ENCODE results near the gene SEMA3D.

SEMA3D gene

GRCh38 chr7:85178531-85179298, 8.1 kb downstream of the SEMA3D start:
- TF ChIP-seq TAF1 (IDR thresholded peaks at IDR 0.05; ENCODE audit: borderline replicate concordance, low read depth, low read length) (no peak), POLR2A (IDR thresholded peaks at IDR 0.05; ENCODE audit: low read depth, low read length) (no peak), POLR2AphosphoS5 (IDR thresholded peaks at IDR 0.05; ENCODE audit: low read depth, low read length) (no peak)
- FAIRE-seq (no peak), DNase-seq (ENCODE audit: insufficient read length) (no peak)

- FAIRE-seq (no peak), DNase-seq (ENCODE audit: insufficient read length) (no peak)
- TF ChIP-seq POLR2A (IDR thresholded peaks at IDR 0.05; ENCODE audit: low read depth, low read length) (no peak), POLR2AphosphoS5 (IDR thresholded peaks at IDR 0.05; ENCODE audit: low read depth, low read length) (no peak), TAF1 (IDR thresholded peaks at IDR 0.05; ENCODE audit: borderline replicate concordance, low read depth, low read length) (no peak)
Measured at GRCh38 chr7:85177316-85177715, 9.5 kb downstream of the SEMA3D start.

GRCh38 chr7:85176197-85176596, 10.7 kb downstream of the SEMA3D start:
- TF ChIP-seq POLR2A (IDR thresholded peaks at IDR 0.05; ENCODE audit: low read depth, low read length): no peak
- no peak for TF ChIP-seq TAF1 (IDR thresholded peaks at IDR 0.05; ENCODE audit: borderline replicate concordance, low read depth, low read length)
- no peak for TF ChIP-seq POLR2AphosphoS5 (IDR thresholded peaks at IDR 0.05; ENCODE audit: low read depth, low read length)

GRCh38 chr7:85175217-85175616, 11.6 kb downstream of the SEMA3D start:
- no peak for FAIRE-seq
- no peak for TF ChIP-seq POLR2AphosphoS5 (IDR thresholded peaks at IDR 0.05; ENCODE audit: low read depth, low read length)
- TF ChIP-seq POLR2A (IDR thresholded peaks at IDR 0.05; ENCODE audit: low read depth, low read length): no peak
- TF ChIP-seq TAF1 (IDR thresholded peaks at IDR 0.05; ENCODE audit: borderline replicate concordance, low read depth, low read length): no peak
- DNase-seq (ENCODE audit: insufficient read length): no peak

More at GRCh38 chr7:85176197-85176596, 10.7 kb downstream of the SEMA3D start:
- no peak for FAIRE-seq
- DNase-seq (ENCODE audit: insufficient read length): no peak

- FAIRE-seq (no peak), DNase-seq (ENCODE audit: insufficient read length) (no peak)
- no peak for TF ChIP-seq POLR2A (IDR thresholded peaks at IDR 0.05; ENCODE audit: low read depth, low read length)
- TF ChIP-seq TAF1 (IDR thresholded peaks at IDR 0.05; ENCODE audit: borderline replicate concordance, low read depth, low read length): no peak
- no peak for TF ChIP-seq POLR2AphosphoS5 (IDR thresholded peaks at IDR 0.05; ENCODE audit: low read depth, low read length)
Measured at GRCh38 chr7:85172530-85172941, 14.3 kb downstream of the SEMA3D start.

GRCh38 chr7:85167636-85168035, 19.2 kb downstream of the SEMA3D start:
- no peak for TF ChIP-seq POLR2AphosphoS5 (IDR thresholded peaks at IDR 0.05; ENCODE audit: low read depth, low read length)
- DNase-seq (ENCODE audit: insufficient read length): no peak
- FAIRE-seq: no peak

- FAIRE-seq: no peak
- no peak for DNase-seq (ENCODE audit: insufficient read length)
- TF ChIP-seq TAF1 (IDR thresholded peaks at IDR 0.05; ENCODE audit: borderline replicate concordance, low read depth, low read length) (no peak), POLR2AphosphoS5 (IDR thresholded peaks at IDR 0.05; ENCODE audit: low read depth, low read length) (no peak), POLR2A (IDR thresholded peaks at IDR 0.05; ENCODE audit: low read depth, low read length) (no peak)
Measured at GRCh38 chr7:85165263-85165662, 21.6 kb downstream of the SEMA3D start.

GRCh38 chr7:85164376-85164775, 22.5 kb downstream of the SEMA3D start:
- DNase-seq (ENCODE audit: insufficient read length) (no peak), FAIRE-seq (no peak)
- no peak for TF ChIP-seq POLR2AphosphoS5 (IDR thresholded peaks at IDR 0.05; ENCODE audit: low read depth, low read length)
- no peak for TF ChIP-seq TAF1 (IDR thresholded peaks at IDR 0.05; ENCODE audit: borderline replicate concordance, low read depth, low read length)

- DNase-seq (ENCODE audit: insufficient read length) (no peak), FAIRE-seq (no peak)
- TF ChIP-seq TAF1 (IDR thresholded peaks at IDR 0.05; ENCODE audit: borderline replicate concordance, low read depth, low read length) (no peak), POLR2AphosphoS5 (IDR thresholded peaks at IDR 0.05; ENCODE audit: low read depth, low read length) (no peak), POLR2A (IDR thresholded peaks at IDR 0.05; ENCODE audit: low read depth, low read length) (no peak)
Measured at GRCh38 chr7:85162721-85163120, 24.1 kb downstream of the SEMA3D start.

GRCh38 chr7:85160223-85160622, 26.6 kb downstream of the SEMA3D start:
- no peak for TF ChIP-seq POLR2A (IDR thresholded peaks at IDR 0.05; ENCODE audit: low read depth, low read length)
- TF ChIP-seq POLR2AphosphoS5 (IDR thresholded peaks at IDR 0.05; ENCODE audit: low read depth, low read length): no peak
- TF ChIP-seq TAF1 (IDR thresholded peaks at IDR 0.05; ENCODE audit: borderline replicate concordance, low read depth, low read length): no peak
- no peak for FAIRE-seq
- no peak for DNase-seq (ENCODE audit: insufficient read length)

GRCh38 chr7:85159003-85159402, 27.9 kb downstream of the SEMA3D start:
- no peak for DNase-seq (ENCODE audit: insufficient read length)
- FAIRE-seq: no peak
- TF ChIP-seq TAF1 (IDR thresholded peaks at IDR 0.05; ENCODE audit: borderline replicate concordance, low read depth, low read length) (no peak), POLR2AphosphoS5 (IDR thresholded peaks at IDR 0.05; ENCODE audit: low read depth, low read length) (no peak), POLR2A (IDR thresholded peaks at IDR 0.05; ENCODE audit: low read depth, low read length) (no peak)

GRCh38 chr7:85156661-85157208, 30.1 kb downstream of the SEMA3D start:
- FAIRE-seq: no peak
- TF ChIP-seq POLR2AphosphoS5 (IDR thresholded peaks at IDR 0.05; ENCODE audit: low read depth, low read length): no peak
- no peak for TF ChIP-seq TAF1 (IDR thresholded peaks at IDR 0.05; ENCODE audit: borderline replicate concordance, low read depth, low read length)
- no peak for TF ChIP-seq POLR2A (IDR thresholded peaks at IDR 0.05; ENCODE audit: low read depth, low read length)
- DNase-seq (ENCODE audit: insufficient read length): no peak
